CD4-positive, CD25-positive, alpha-beta regulatory T cell (primary cell): ENCODE data around the gene KRTAP16-1. TPM values are rescaled to one million over a fixed set of nuclear protein-coding genes. Genes with fewer than 3 reads are reported as not detected.

Experiments
- ATAC-seq, 2 donors: fragments of 150-1000 bp; cut with Tn5 transposase; one replicate each; pipeline ENCODE4 v1.10.0; 2021; ENCODE audit warnings: low read depth in 2 of 2, moderate number of reproducible peaks in 2 of 2, moderate library complexity in 1 of 2
- DNase-seq, 3 donors: peaks; one replicate each; pipeline versions ENCODE4 v3.0.0 to v3.0.0-alpha.2; 2012 to 2022; ENCODE audit warnings: mixed read lengths in 1 of 3
- H3K27ac ChIP-seq: one replicate; pipeline ENCODE4 v1.7.0; 2013; ENCODE audit warnings: mild to moderate bottlenecking, low read length; ENCODE audit not compliant: insufficient read depth, poor library complexity, severe bottlenecking
- H3K27me3 ChIP-seq: one replicate; pipeline ENCODE4 v1.7.0; 2013; ENCODE audit warnings: low read length; ENCODE audit not compliant: control insufficient read depth, insufficient read depth
- H3K36me3 ChIP-seq: one replicate; pipeline ENCODE4 v1.7.0; 2013; ENCODE audit warnings: mild to moderate bottlenecking, low read length, moderate library complexity; ENCODE audit not compliant: control insufficient read depth, insufficient read depth
- H3K4me1 ChIP-seq: 2 replicates; pipeline ENCODE4 v1.7.0; 2013; ENCODE audit warnings: mild to moderate bottlenecking, low read length; ENCODE audit not compliant: insufficient read depth, control insufficient read depth, poor library complexity, severe bottlenecking
- H3K4me3 ChIP-seq: one replicate; pipeline ENCODE4 v1.7.0; 2013; ENCODE audit warnings: low read depth, mild to moderate bottlenecking, low read length, moderate library complexity
- H3K9me3 ChIP-seq, 2 experiments: 1 replicate in 1 of 2; 2 replicates in 1 of 2; pipeline ENCODE4 v1.7.0; 2013; ENCODE audit warnings: low read length in 2 of 2, mild to moderate bottlenecking in 1 of 2, moderate library complexity in 1 of 2; ENCODE audit not compliant: control insufficient read depth in 2 of 2
- H3K27ac Mint-ChIP-seq, 3 donors: one replicate each; pipeline ENCODE4 v1.8.0; 2020 to 2022; ENCODE audit warnings: mild to moderate bottlenecking in 3 of 3, mixed read lengths in 3 of 3, moderate library complexity in 2 of 3
- H3K27me3 Mint-ChIP-seq: one replicate; pipeline ENCODE4 v1.8.0; 2022; ENCODE audit warnings: mild to moderate bottlenecking, mixed read lengths
- H3K36me3 Mint-ChIP-seq: one replicate; pipeline ENCODE4 v1.8.0; 2020; ENCODE audit warnings: mixed read lengths
- H3K4me1 Mint-ChIP-seq, 4 donors: one replicate each; pipeline ENCODE4 v1.8.0; 2020 to 2022; ENCODE audit warnings: mixed read lengths in 4 of 4, mild to moderate bottlenecking in 1 of 4
- H3K4me3 Mint-ChIP-seq, 4 donors: one replicate each; pipeline ENCODE4 v1.8.0; 2020 to 2022; ENCODE audit warnings: mild to moderate bottlenecking in 4 of 4, mixed read lengths in 4 of 4, moderate library complexity in 3 of 4
- H3K9me3 Mint-ChIP-seq, 7 donors: one replicate each; pipeline ENCODE4 v1.8.0; 2020 to 2022; ENCODE audit warnings: mixed read lengths in 7 of 7, mild to moderate bottlenecking in 3 of 7, moderate library complexity in 2 of 7
- polyA plus RNA-seq, 4 donors: library from polyadenylated mRNA; unstranded; fragments of 300-500 nt; fragmentation: Illumina TruSeq; gene quantifications; one replicate each; pipeline ENCODE4 v1.2.3, GENCODE V29; 2021
- total RNA-seq: library from RNA; stranded (reverse); gene quantifications from one replicate; pipeline ENCODE4 v1.2.3, GENCODE V29; 2022

Gene KRTAP16-1
- total and polyA plus RNA-seq, 5 donors from 2014 or later, result 0.17 to 0.42 TPM; not detected in 3

- H3K27me3 Mint-ChIP-seq, result no peaks in the 10 kb centered on the region
- no peaks in the 10 kb centered on the region for H3K27me3 ChIP-seq
- peaks cover 23 to 54% (median 30%) of the 10 kb centered on the region in 4 donors for H3K4me1 Mint-ChIP-seq
- H3K36me3 Mint-ChIP-seq, result no peaks in the 10 kb centered on the region
- no peaks in the 10 kb centered on the region for H3K36me3 ChIP-seq
- ATAC-seq (no peak), DNase-seq (no peak)
- peak overlapping the region in 2 of 3 donors; percentile 33 to 81 for H3K27ac Mint-ChIP-seq
- H3K4me3 Mint-ChIP-seq, result no peak overlapping the region
- no peak overlapping the region for H3K4me3 ChIP-seq
- H3K4me1 ChIP-seq, result peaks cover 38% of the 10 kb centered on the region
- no peak overlapping the region for H3K27ac ChIP-seq
- H3K9me3 ChIP-seq, result no peaks in the 10 kb centered on the region
- H3K9me3 Mint-ChIP-seq, result no peaks in the 10 kb centered on the region
These were observed 26.6 kb upstream of the KRTAP16-1 start for GRCh38 chr17:41335747-41336146.

- Mint-ChIP-seq H3K27me3 (no peaks in the 10 kb centered on the region), H3K4me3 (peak overlapping the region in 1 of 4 donors; percentile 27), H3K4me1 (peaks cover 14 to 44% (median 21%) of the 10 kb centered on the region in 4 donors), H3K9me3 (no peaks in the 10 kb centered on the region), H3K27ac (peak overlapping the region; percentile 28 to 93 (median 75)), H3K36me3 (no peaks in the 10 kb centered on the region)
- H3K4me3 ChIP-seq, result no peak overlapping the region
- no peaks in the 10 kb centered on the region for H3K36me3 ChIP-seq
- H3K4me1 ChIP-seq, result peaks cover 27% of the 10 kb centered on the region
- no peaks in the 10 kb centered on the region for H3K27me3 ChIP-seq
- no peak for DNase-seq
- no peak overlapping the region for H3K27ac ChIP-seq
- ATAC-seq, result no peak
- H3K9me3 ChIP-seq, result no peaks in the 10 kb centered on the region
These were observed 25.5 kb upstream of the KRTAP16-1 start for GRCh38 chr17:41334385-41335305.

- no peaks in the 10 kb centered on the region for H3K9me3 Mint-ChIP-seq
- H3K4me3 Mint-ChIP-seq, result peak overlapping the region in 1 of 4 donors; percentile 15
- H3K27ac Mint-ChIP-seq, result peak overlapping the region in 2 of 3 donors; percentile 28 to 75
- no peak overlapping the region for H3K4me3 ChIP-seq
- H3K27me3 ChIP-seq, result no peaks in the 10 kb centered on the region
- peaks cover 20% of the 10 kb centered on the region for H3K4me1 ChIP-seq
- no peak overlapping the region for H3K27ac ChIP-seq
- no peaks in the 10 kb centered on the region for H3K36me3 ChIP-seq
- DNase-seq, result no peak
- H3K4me1 Mint-ChIP-seq, result peaks cover 6 to 38% (median 12%) of the 10 kb centered on the region in 4 donors
- no peaks in the 10 kb centered on the region for H3K27me3 Mint-ChIP-seq
- no peak for ATAC-seq
- H3K9me3 ChIP-seq, result no peaks in the 10 kb centered on the region
- H3K36me3 Mint-ChIP-seq, result no peaks in the 10 kb centered on the region
These were observed 24.7 kb upstream of the KRTAP16-1 start for GRCh38 chr17:41333836-41334235.

DNA sequence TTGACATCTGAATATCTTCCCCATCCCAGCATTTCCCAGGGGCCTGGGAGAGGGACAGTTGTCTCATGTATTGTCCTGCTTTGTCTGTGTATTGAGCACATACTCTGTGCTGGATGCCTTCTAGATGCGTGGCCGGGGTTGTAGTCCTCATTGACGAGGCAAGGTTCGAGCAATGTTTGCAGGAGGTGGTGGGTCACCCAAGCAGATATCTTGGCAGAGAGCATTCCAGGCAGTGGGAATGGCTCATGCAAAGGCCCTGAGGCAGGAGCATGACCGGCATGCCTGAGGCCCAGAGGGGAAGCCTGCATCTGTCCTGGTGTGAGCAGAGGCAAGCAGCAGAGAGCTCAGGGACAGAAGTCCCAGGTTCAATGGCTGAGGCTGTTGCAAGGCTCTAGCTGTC lies 24.0 kb upstream of the KRTAP16-1 start:
- Histone ChIP-seq H3K27me3 (no peaks in the 10 kb centered on the region), H3K9me3 (no peaks in the 10 kb centered on the region), H3K4me3 (no peak overlapping the region), H3K36me3 (no peaks in the 10 kb centered on the region), H3K4me1 (peaks cover 14% of the 10 kb centered on the region), H3K27ac (no peak overlapping the region)
- no peak overlapping the region for H3K4me3 Mint-ChIP-seq
- peaks cover 0 to 34% (median 6%) of the 10 kb centered on the region in 4 donors for H3K4me1 Mint-ChIP-seq
- no peaks in the 10 kb centered on the region for H3K36me3 Mint-ChIP-seq
- peak overlapping the region in 1 of 3 donors; percentile 75 for H3K27ac Mint-ChIP-seq
- H3K27me3 Mint-ChIP-seq, result no peaks in the 10 kb centered on the region
- no peaks in the 10 kb centered on the region for H3K9me3 Mint-ChIP-seq
- ATAC-seq (no peak), DNase-seq (no peak)

GRCh38 chr17:41332239-41332638 lies 23.1 kb upstream of the KRTAP16-1 start:
- Mint-ChIP-seq H3K27ac (no peak overlapping the region), H3K4me1 (peaks cover 0 to 31% (median 5%) of the 10 kb centered on the region in 4 donors), H3K36me3 (no peaks in the 10 kb centered on the region), H3K4me3 (no peak overlapping the region), H3K9me3 (no peaks in the 10 kb centered on the region), H3K27me3 (no peaks in the 10 kb centered on the region)
- Histone ChIP-seq H3K27me3 (no peaks in the 10 kb centered on the region), H3K9me3 (no peaks in the 10 kb centered on the region), H3K4me1 (peaks cover 11% of the 10 kb centered on the region), H3K36me3 (no peaks in the 10 kb centered on the region), H3K27ac (no peak overlapping the region), H3K4me3 (no peak overlapping the region)
- ATAC-seq (no peak), DNase-seq (no peak)

GRCh38 chr17:41331606-41332005 lies 22.5 kb upstream of the KRTAP16-1 start:
- no peaks in the 10 kb centered on the region for H3K27me3 ChIP-seq
- no peak for DNase-seq
- no peaks in the 10 kb centered on the region for H3K27me3 Mint-ChIP-seq
- H3K9me3 Mint-ChIP-seq, result no peaks in the 10 kb centered on the region
- no peak overlapping the region for H3K27ac Mint-ChIP-seq
- H3K4me3 ChIP-seq, result no peak overlapping the region
- peaks cover 0 to 31% (median 5%) of the 10 kb centered on the region in 4 donors for H3K4me1 Mint-ChIP-seq
- no peak overlapping the region for H3K27ac ChIP-seq
- H3K4me1 ChIP-seq, result peaks cover 15% of the 10 kb centered on the region
- H3K4me3 Mint-ChIP-seq, result no peak overlapping the region
- no peaks in the 10 kb centered on the region for H3K36me3 ChIP-seq
- no peaks in the 10 kb centered on the region for H3K9me3 ChIP-seq
- no peaks in the 10 kb centered on the region for H3K36me3 Mint-ChIP-seq
- ATAC-seq, result no peak

GRCh38 chr17:41329279-41329948 lies 20.3 kb upstream of the KRTAP16-1 start:
- H3K9me3 Mint-ChIP-seq, result no peaks in the 10 kb centered on the region
- H3K4me1 ChIP-seq, result peaks cover 5% of the 10 kb centered on the region
- DNase-seq, result peak in 1 of 3 donors; percentile 39

More at GRCh38 chr17:41329279-41329948, 20.3 kb upstream of the KRTAP16-1 start:
- H3K36me3 Mint-ChIP-seq, result no peaks in the 10 kb centered on the region
- ATAC-seq, result no peak
- Histone ChIP-seq H3K27ac (no peak overlapping the region), H3K27me3 (no peaks in the 10 kb centered on the region), H3K9me3 (no peaks in the 10 kb centered on the region), H3K36me3 (no peaks in the 10 kb centered on the region), H3K4me3 (no peak overlapping the region)
- H3K4me1 Mint-ChIP-seq, result peaks cover 0 to 17% (median 5%) of the 10 kb centered on the region in 4 donors
- no peak overlapping the region for H3K4me3 Mint-ChIP-seq
- no peaks in the 10 kb centered on the region for H3K27me3 Mint-ChIP-seq
- no peak overlapping the region for H3K27ac Mint-ChIP-seq
